Measurements from ENCODE around the gene RRP9.

- no peak for TF ChIP-seq EZH2 (IDR thresholded peaks at IDR 0.05)
- TF ChIP-seq POLR2AphosphoS5 (IDR thresholded peaks at IDR 0.05; ENCODE audit: borderline replicate concordance, low read depth, low read length), result no peak
- TF ChIP-seq FOXP2 (optimal IDR thresholded peaks at IDR 0.05; ENCODE audit: control extremely low read depth, extremely low read length, insufficient read depth), result no peak
These were observed 9.2 kb upstream of the RRP9 start for GRCh38 chr3:51950899-51951298.

All from SK-N-MC (cell line).